SK-N-MC (cell line): Measurements from ENCODE around the gene OR2AE1.

Experiments used
- EZH2 ChIP-seq: fragments of 200-600 bp; sonication (generic); IDR thresholded peaks from one replicate; pipeline ENCODE4 v1.6.1; 2017; ENCODE audit warnings: antibody characterized with exemption
- FOXP2 ChIP-seq: optimal IDR thresholded peaks from 2 replicates; pipeline ENCODE3; 2011; ENCODE audit warnings: mild to moderate bottlenecking, moderate library complexity; ENCODE audit not compliant: insufficient read depth; ENCODE audit errors: extremely low read length, control extremely low read depth
- POLR2AphosphoS5 ChIP-seq: IDR thresholded peaks from 2 replicates; pipeline ENCODE4 v1.6.1; 2012; ENCODE audit warnings: mild to moderate bottlenecking, low read depth, low read length, borderline replicate concordance

DNA sequence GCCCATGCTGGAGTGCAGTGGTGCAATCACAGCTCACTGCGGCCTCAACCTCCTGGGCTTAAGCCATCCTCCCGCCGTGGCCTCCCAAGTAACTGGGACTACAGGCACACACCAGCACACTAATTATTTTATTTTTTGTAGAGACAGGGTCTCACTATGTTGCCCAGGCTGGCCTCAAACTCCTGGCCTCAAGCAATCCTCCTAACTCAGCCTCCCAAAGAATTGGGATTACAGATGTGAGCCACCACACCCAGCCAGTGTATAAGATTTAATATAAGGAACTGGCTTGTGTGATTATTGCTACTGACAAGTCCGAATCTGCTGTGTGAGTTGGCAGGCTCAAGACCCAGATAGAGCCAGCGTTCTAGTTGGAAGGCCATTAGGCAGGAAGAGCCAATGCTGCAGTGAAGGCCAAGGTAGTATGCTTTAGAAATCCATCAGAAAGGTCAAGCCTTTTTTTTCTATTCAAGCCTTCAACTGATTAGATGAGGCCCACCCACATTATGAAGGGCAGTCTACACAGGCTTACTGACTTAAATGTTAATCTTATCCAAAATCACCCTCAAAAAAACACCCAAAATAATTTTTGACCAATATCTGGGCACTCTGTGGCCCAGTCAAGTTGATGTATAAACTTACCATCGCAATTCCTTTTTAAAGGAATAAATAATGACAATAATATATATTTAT, 23.1 kb upstream of the OR2AE1 start:
- TF ChIP-seq EZH2, result no peak
- no peak for TF ChIP-seq POLR2AphosphoS5
- TF ChIP-seq FOXP2, result no peak
